HepG2 (cell line): ENCODE measurements around the gene MAP3K8. TPM values are rescaled to one million over a fixed set of nuclear protein-coding genes. Genes with fewer than 3 reads are reported as not detected.

Source experiments
- DRAP1 ChIP-seq: IDR thresholded peaks from 2 replicates; pipeline ENCODE4 v1.6.1; 2016; ENCODE audit warnings: missing genetic modification reagents, missing compliant biosample characterization
- FOXA1 ChIP-seq, 2 experiments: fragments of 450-650 bp in 1 of 2; sonication (generic) in 1 of 2; formaldehyde crosslinking in 1 of 2; IDR thresholded peaks; 2 replicates each; pipeline versions ENCODE4 v1.4.0 to v1.6.1; 2016 to 2020; ENCODE audit warnings: missing genetic modification reagents in 1 of 2
- GPN1 ChIP-seq: sonication (generic); formaldehyde crosslinking; IDR thresholded peaks from 2 replicates; pipeline ENCODE4 v1.5.1; 2020; ENCODE audit warnings: missing genetic modification reagents, borderline replicate concordance
- GZF1 ChIP-seq: sonication (generic); formaldehyde crosslinking; IDR thresholded peaks from 2 replicates; pipeline ENCODE4 v1.5.1; 2020; ENCODE audit warnings: mild to moderate bottlenecking, missing genetic modification reagents
- HHEX ChIP-seq: IDR thresholded peaks from 2 replicates; pipeline ENCODE4 v1.6.1; 2016; ENCODE audit warnings: control low read depth
- IKZF4 ChIP-seq: sonication (generic); formaldehyde crosslinking; IDR thresholded peaks from 2 replicates; pipeline ENCODE4 v1.5.1; 2020; ENCODE audit warnings: borderline replicate concordance, mild to moderate bottlenecking, low read depth, missing genetic modification reagents; ENCODE audit errors: not compliant biosample characterization
- ISL2 ChIP-seq: sonication (generic); formaldehyde crosslinking; IDR thresholded peaks from 2 replicates; pipeline ENCODE4 v1.5.0; 2020; ENCODE audit warnings: missing genetic modification reagents
- KLF13 ChIP-seq: sonication (generic); formaldehyde crosslinking; IDR thresholded peaks from 2 replicates; pipeline ENCODE4 v1.4.0; 2020; ENCODE audit warnings: mild to moderate bottlenecking, missing genetic modification reagents
- KMT2A ChIP-seq: sonication (generic); formaldehyde crosslinking; IDR thresholded peaks from 2 replicates; pipeline ENCODE4 v1.4.0; 2020; ENCODE audit warnings: missing genetic modification reagents
- MTF2 ChIP-seq: sonication (generic); formaldehyde crosslinking; IDR thresholded peaks from 2 replicates; pipeline ENCODE4 v1.5.0; 2020; ENCODE audit warnings: missing genetic modification reagents, borderline replicate concordance
- MZF1 ChIP-seq: sonication (generic); formaldehyde crosslinking; IDR thresholded peaks from 2 replicates; pipeline ENCODE4 v1.8.1; 2023; ENCODE audit warnings: mild to moderate bottlenecking, missing genetic modification reagents, borderline replicate concordance
- NFE2L1 ChIP-seq: sonication (generic); formaldehyde crosslinking; IDR thresholded peaks from 2 replicates; pipeline ENCODE4 v1.4.0; 2020; ENCODE audit warnings: missing genetic modification reagents, mild to moderate bottlenecking, borderline replicate concordance
- POLR2AphosphoS5 ChIP-seq: IDR thresholded peaks from 2 replicates; pipeline ENCODE4 v1.6.1; 2012; ENCODE audit warnings: low read depth, low read length
- PRMT3 ChIP-seq: sonication (generic); formaldehyde crosslinking; IDR thresholded peaks from 2 replicates; pipeline ENCODE4 v1.8.1; 2022; ENCODE audit warnings: low read depth, mild to moderate bottlenecking, moderate library complexity, missing genetic modification reagents, borderline replicate concordance
- SIN3B ChIP-seq: fragments of 150-350 bp; IDR thresholded peaks from 2 replicates; pipeline ENCODE4 v1.6.1; 2014; ENCODE audit warnings: low read length
- SP2 ChIP-seq: sonication (generic); formaldehyde crosslinking; IDR thresholded peaks from 2 replicates; pipeline ENCODE4 v1.5.1; 2020; ENCODE audit warnings: mild to moderate bottlenecking, missing genetic modification reagents
- THYN1 ChIP-seq: sonication (generic); formaldehyde crosslinking; IDR thresholded peaks from 2 replicates; pipeline ENCODE4 v1.8.1; 2023; ENCODE audit warnings: low read depth, mild to moderate bottlenecking, moderate library complexity, missing genetic modification reagents, borderline replicate concordance
- XRCC5 ChIP-seq: fragments of 200-400 bp; formaldehyde crosslinking; optimal IDR thresholded peaks from 2 replicates; pipeline ENCODE3; 2017; ENCODE audit warnings: mild to moderate bottlenecking, low read length
- ZBTB10 ChIP-seq: sonication (generic); formaldehyde crosslinking; IDR thresholded peaks from 2 replicates; pipeline ENCODE4 v1.4.0; 2020; ENCODE audit warnings: missing genetic modification reagents, borderline replicate concordance
- ZBTB39 ChIP-seq: sonication (generic); formaldehyde crosslinking; IDR thresholded peaks from 2 replicates; pipeline ENCODE4 v1.5.0; 2020; ENCODE audit warnings: missing genetic modification reagents
- ZNF180 ChIP-seq: sonication (generic); formaldehyde crosslinking; IDR thresholded peaks from 2 replicates; pipeline ENCODE4 v1.4.0; 2020; ENCODE audit warnings: low read depth, missing genetic modification reagents, borderline replicate concordance
- ZNF350 ChIP-seq: sonication (generic); formaldehyde crosslinking; IDR thresholded peaks from 2 replicates; pipeline ENCODE4 v1.4.0; 2020; ENCODE audit warnings: mild to moderate bottlenecking, low read depth, missing genetic modification reagents, borderline replicate concordance
- ZNF44 ChIP-seq: sonication (generic); formaldehyde crosslinking; IDR thresholded peaks from 2 replicates; pipeline ENCODE4 v1.5.1; 2020; ENCODE audit warnings: mild to moderate bottlenecking, missing genetic modification reagents
- ZNF557 ChIP-seq: sonication (generic); formaldehyde crosslinking; IDR thresholded peaks from 2 replicates; pipeline ENCODE4 v1.4.0; 2020; ENCODE audit warnings: missing genetic modification reagents
- ZNF644 ChIP-seq: IDR thresholded peaks from 2 replicates; pipeline ENCODE4 v1.6.1; 2016; ENCODE audit warnings: low read depth
- ZNF747 ChIP-seq: sonication (generic); formaldehyde crosslinking; IDR thresholded peaks from 2 replicates; pipeline ENCODE4 v1.8.1; 2023; ENCODE audit warnings: missing genetic modification reagents, mild to moderate bottlenecking, borderline replicate concordance
- polyA plus RNA-seq, 8 experiments: library from polyadenylated mRNA; depleted of rRNA in 3 of 8; stranded (reverse) in 7 of 8; unstranded in 1 of 8; fragments of >200 nt; fragmentation: Illumina TruSeq in 4 of 8; extraction: Trizol in 4 of 8; gene quantifications; 2 replicates each; pipeline versions ENCODE4 v1.2.1 to v1.2.3, GENCODE V29; 2011 to 2016; ENCODE audit warnings: low read depth in 4 of 8, missing spikeins in 1 of 8, mixed read lengths in 1 of 8; ENCODE audit not compliant: insufficient read depth in 1 of 8
- total RNA-seq, 5 experiments: library from RNA; depleted of rRNA; stranded (reverse); fragments of >200 nt; fragmentation: Illumina TruSeq; extraction: Trizol; gene quantifications; 2 replicates each; pipeline ENCODE4 v1.2.3, GENCODE V29; 2016; ENCODE audit warnings: low read depth in 1 of 5

MAP3K8 gene
- total and polyA plus RNA-seq, 2 of the 13 experiments (the other 11 are each of a cell fraction or from before 2014, with no cell fraction given): 19.3 to 37.9 TPM

- TF ChIP-seq ZBTB39 (CRISPR knock-in tag): peak; percentile 85
- no peak for TF ChIP-seq THYN1
- peak; percentile 86 for TF ChIP-seq ZNF747
- no peak for TF ChIP-seq SP2 (CRISPR knock-in tag)
- no peak for TF ChIP-seq FOXA1 (IDR thresholded peaks at IDR 0.05)
- peak; percentile 43; the same call in 1 of the 2 replicates for TF ChIP-seq FOXA1 (CRISPR knock-in tag; IDR thresholded peaks at IDR 0.05)
- peak; percentile 68; the same call in 1 of the 2 replicates for TF ChIP-seq ISL2 (CRISPR knock-in tag)
- TF ChIP-seq XRCC5: peak; percentile 27
- TF ChIP-seq NFE2L1 (CRISPR knock-in tag): no peak
- TF ChIP-seq ZNF557: no peak
- TF ChIP-seq MTF2 (CRISPR knock-in tag): peak; percentile 95
- TF ChIP-seq DRAP1 (CRISPR knock-in tag): peak; percentile 75
- no peak for TF ChIP-seq ZNF644 (CRISPR knock-in tag)
- TF ChIP-seq IKZF4 (CRISPR knock-in tag): peak; percentile 42
- TF ChIP-seq HHEX (CRISPR knock-in tag): no peak
- no peak for TF ChIP-seq GPN1 (CRISPR knock-in tag)
- 0 out of 2 replicates have a peak, but pooled peaks have one; percentile 59 for TF ChIP-seq ZNF180 (CRISPR knock-in tag)
- peak; percentile 17 for TF ChIP-seq SIN3B
- TF ChIP-seq GZF1 (CRISPR knock-in tag): peak; percentile 90
- TF ChIP-seq ZNF350 (CRISPR knock-in tag): no peak; the same call in 1 of the 2 replicates
- no peak for TF ChIP-seq MZF1 (CRISPR knock-in tag)
- no peak for TF ChIP-seq ZNF44 (CRISPR knock-in tag)
- TF ChIP-seq POLR2AphosphoS5: peak; percentile 72
- peak; percentile 65; the same call in 1 of the 2 replicates for TF ChIP-seq PRMT3 (CRISPR knock-in tag)
- peak; percentile 94 for TF ChIP-seq KMT2A (CRISPR knock-in tag)
- 0 out of 2 replicates have a peak, but pooled peaks have one; percentile 13 for TF ChIP-seq KLF13 (CRISPR knock-in tag)
- TF ChIP-seq ZBTB10 (CRISPR knock-in tag): 0 out of 2 replicates have a peak, but pooled peaks have one; percentile 73
These were observed 489 bp downstream of the MAP3K8 start (continued) for GRCh38 chr10:30434273-30435072.
